ENCODE data around the gene RAB41.
A peak's percentile ranks its signal among the peaks of the same experiment; 100 is the strongest.

DNA sequence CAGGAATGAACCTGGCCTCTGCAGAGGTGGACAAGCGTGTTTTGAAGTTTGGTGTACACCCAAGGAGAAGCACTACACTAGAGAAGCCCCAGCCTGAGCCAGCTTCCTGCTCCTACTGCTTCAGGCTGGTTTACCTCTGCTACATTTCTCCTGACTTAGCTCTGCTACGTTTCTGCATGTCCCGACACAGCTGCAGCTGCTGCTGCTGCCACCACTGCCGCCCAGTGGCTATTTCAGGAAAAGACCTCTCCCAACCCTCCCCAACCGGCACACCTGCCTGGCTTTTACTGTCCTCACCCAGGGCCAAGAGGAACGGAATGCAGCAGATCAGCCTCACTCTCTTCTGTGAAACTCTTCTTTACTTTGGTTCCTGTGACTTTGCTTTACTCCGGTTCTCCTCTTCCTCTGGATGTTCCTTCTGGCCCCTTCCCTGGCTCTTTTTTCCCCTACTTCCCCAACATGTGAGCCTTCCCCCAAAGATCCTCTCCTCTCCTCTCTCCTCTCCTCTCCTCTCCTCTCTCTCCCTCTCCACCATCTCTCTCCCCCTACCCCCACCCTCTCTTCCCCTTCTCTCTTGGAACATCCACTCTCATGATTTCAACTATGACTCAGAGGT, 18.9 kb upstream of the RAB41 start:
- TF ChIP-seq, protein P1, sequence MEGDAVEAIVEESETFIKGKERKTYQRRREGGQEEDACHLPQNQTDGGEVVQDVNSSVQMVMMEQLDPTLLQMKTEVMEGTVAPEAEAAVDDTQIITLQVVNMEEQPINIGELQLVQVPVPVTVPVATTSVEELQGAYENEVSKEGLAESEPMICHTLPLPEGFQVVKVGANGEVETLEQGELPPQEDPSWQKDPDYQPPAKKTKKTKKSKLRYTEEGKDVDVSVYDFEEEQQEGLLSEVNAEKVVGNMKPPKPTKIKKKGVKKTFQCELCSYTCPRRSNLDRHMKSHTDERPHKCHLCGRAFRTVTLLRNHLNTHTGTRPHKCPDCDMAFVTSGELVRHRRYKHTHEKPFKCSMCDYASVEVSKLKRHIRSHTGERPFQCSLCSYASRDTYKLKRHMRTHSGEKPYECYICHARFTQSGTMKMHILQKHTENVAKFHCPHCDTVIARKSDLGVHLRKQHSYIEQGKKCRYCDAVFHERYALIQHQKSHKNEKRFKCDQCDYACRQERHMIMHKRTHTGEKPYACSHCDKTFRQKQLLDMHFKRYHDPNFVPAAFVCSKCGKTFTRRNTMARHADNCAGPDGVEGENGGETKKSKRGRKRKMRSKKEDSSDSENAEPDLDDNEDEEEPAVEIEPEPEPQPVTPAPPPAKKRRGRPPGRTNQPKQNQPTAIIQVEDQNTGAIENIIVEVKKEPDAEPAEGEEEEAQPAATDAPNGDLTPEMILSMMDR (IDR thresholded peaks at IDR 0.05 in 2 of 3, conservative IDR thresholded peaks at IDR 0.05 in 1 of 3; ENCODE audit: control insufficient read depth in 2 of 3, extremely low read depth in 1 of 3, insufficient read depth in 1 of 3, low read depth in 3 of 3, low read length in 3 of 3), result peak; percentile 46 to 73 (median 65)
- TF ChIP-seq ASH2L (IDR thresholded peaks at IDR 0.05; ENCODE audit: borderline replicate concordance, low read depth), result no peak
- TF ChIP-seq, protein P2, sequence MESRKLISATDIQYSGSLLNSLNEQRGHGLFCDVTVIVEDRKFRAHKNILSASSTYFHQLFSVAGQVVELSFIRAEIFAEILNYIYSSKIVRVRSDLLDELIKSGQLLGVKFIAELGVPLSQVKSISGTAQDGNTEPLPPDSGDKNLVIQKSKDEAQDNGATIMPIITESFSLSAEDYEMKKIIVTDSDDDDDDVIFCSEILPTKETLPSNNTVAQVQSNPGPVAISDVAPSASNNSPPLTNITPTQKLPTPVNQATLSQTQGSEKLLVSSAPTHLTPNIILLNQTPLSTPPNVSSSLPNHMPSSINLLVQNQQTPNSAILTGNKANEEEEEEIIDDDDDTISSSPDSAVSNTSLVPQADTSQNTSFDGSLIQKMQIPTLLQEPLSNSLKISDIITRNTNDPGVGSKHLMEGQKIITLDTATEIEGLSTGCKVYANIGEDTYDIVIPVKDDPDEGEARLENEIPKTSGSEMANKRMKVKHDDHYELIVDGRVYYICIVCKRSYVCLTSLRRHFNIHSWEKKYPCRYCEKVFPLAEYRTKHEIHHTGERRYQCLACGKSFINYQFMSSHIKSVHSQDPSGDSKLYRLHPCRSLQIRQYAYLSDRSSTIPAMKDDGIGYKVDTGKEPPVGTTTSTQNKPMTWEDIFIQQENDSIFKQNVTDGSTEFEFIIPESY (IDR thresholded peaks at IDR 0.05), result no peak
- TF ChIP-seq, protein P3, sequence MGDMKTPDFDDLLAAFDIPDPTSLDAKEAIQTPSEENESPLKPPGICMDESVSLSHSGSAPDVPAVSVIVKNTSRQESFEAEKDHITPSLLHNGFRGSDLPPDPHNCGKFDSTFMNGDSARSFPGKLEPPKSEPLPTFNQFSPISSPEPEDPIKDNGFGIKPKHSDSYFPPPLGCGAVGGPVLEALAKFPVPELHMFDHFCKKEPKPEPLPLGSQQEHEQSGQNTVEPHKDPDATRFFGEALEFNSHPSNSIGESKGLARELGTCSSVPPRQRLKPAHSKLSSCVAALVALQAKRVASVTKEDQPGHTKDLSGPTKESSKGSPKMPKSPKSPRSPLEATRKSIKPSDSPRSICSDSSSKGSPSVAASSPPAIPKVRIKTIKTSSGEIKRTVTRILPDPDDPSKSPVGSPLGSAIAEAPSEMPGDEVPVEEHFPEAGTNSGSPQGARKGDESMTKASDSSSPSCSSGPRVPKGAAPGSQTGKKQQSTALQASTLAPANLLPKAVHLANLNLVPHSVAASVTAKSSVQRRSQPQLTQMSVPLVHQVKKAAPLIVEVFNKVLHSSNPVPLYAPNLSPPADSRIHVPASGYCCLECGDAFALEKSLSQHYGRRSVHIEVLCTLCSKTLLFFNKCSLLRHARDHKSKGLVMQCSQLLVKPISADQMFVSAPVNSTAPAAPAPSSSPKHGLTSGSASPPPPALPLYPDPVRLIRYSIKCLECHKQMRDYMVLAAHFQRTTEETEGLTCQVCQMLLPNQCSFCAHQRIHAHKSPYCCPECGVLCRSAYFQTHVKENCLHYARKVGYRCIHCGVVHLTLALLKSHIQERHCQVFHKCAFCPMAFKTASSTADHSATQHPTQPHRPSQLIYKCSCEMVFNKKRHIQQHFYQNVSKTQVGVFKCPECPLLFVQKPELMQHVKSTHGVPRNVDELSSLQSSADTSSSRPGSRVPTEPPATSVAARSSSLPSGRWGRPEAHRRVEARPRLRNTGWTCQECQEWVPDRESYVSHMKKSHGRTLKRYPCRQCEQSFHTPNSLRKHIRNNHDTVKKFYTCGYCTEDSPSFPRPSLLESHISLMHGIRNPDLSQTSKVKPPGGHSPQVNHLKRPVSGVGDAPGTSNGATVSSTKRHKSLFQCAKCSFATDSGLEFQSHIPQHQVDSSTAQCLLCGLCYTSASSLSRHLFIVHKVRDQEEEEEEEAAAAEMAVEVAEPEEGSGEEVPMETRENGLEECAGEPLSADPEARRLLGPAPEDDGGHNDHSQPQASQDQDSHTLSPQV (IDR thresholded peaks at IDR 0.05), result no peak
- TF ChIP-seq EP300 (IDR thresholded peaks at IDR 0.05; ENCODE audit: borderline replicate concordance in 1 of 2, control insufficient read depth in 1 of 2, low read depth in 2 of 2, low read length in 2 of 2), result no peak
- TF ChIP-seq IKZF1 (conservative IDR thresholded peaks at IDR 0.05), result no peak
